SK-N-SH (cell line): Measurements from ENCODE around the gene CLEC17A. TPM values are rescaled to one million over a fixed set of nuclear protein-coding genes. Genes with fewer than 3 reads are reported as not detected.

ENCODE experiments used
- CTCF ChIA-PET: fragments of 300-600, 350-600 bp; formaldehyde crosslinking; extraction: SDS; loops from one replicate; lab custom pipeline; 2021; lab: Yijun Ruan, JAX
- POLR2A ChIA-PET: fragments of 350-600 bp; sonication (Branson Sonifier 250); formaldehyde crosslinking; extraction: SDS; loops from one replicate; lab custom pipeline; 2020; ENCODE audit warnings: antibody characterized with exemption, inconsistent platforms; lab: Yijun Ruan, JAX
- DNase-seq: peaks from one replicate; pipeline ENCODE4 v3.0.0; 2012
- H2AFZ ChIP-seq: fragments of 200-600 bp; sonication (generic); 2 replicates; pipeline ENCODE4 v1.8.1; 2016; ENCODE audit warnings: antibody characterized with exemption, mild to moderate bottlenecking, low read depth
- H3F3A ChIP-seq: fragments of 200-600 bp; sonication (generic); replicated peaks from 2 replicates; pipeline ENCODE3; 2016; ENCODE audit warnings: antibody characterized with exemption, mild to moderate bottlenecking; ENCODE audit not compliant: insufficient read depth
- H3K27ac ChIP-seq, 2 experiments: fragments of 200-500 bp in 1 of 2; fragments of 200-600 bp in 1 of 2; sonication (Bioruptor generic) in 1 of 2; sonication (generic), shearing (Covaris generic) in 1 of 2; 2 replicates each; pipeline versions ENCODE4 v1.5.1 to v1.6.1; 2014 to 2016; ENCODE audit warnings: low read depth in 2 of 2, inconsistent platforms in 1 of 2, low read length in 1 of 2, mild to moderate bottlenecking in 1 of 2, mixed read lengths in 1 of 2
- H3K27me3 ChIP-seq: fragments of 200-600 bp; sonication (generic), shearing (Covaris generic); 2 replicates; pipeline ENCODE4 v1.6.1; 2016; ENCODE audit warnings: mixed run types; ENCODE audit not compliant: insufficient read depth
- H3K36me3 ChIP-seq, 2 experiments: fragments of 200-500 bp in 1 of 2; fragments of 200-600 bp in 1 of 2; sonication (Bioruptor generic) in 1 of 2; sonication (generic) in 1 of 2; replicated peaks in 1 of 2; 2 replicates each; pipeline versions ENCODE3 to v1.5.1; 2014 to 2016; ENCODE audit warnings: low read length in 1 of 2, mild to moderate bottlenecking in 1 of 2; ENCODE audit not compliant: insufficient read depth in 2 of 2, control insufficient read depth in 1 of 2
- H3K4me1 ChIP-seq, 2 experiments: fragments of 200-500 bp in 1 of 2; fragments of 200-600 bp in 1 of 2; sonication (Bioruptor generic) in 1 of 2; sonication (generic), shearing (Covaris generic) in 1 of 2; 2 replicates each; pipeline versions ENCODE4 v1.5.1 to v1.6.1; 2014 to 2016; ENCODE audit warnings: low read depth in 1 of 2, low read length in 1 of 2, mixed run types in 1 of 2; ENCODE audit not compliant: insufficient read depth in 2 of 2, control insufficient read depth in 1 of 2
- H3K4me2 ChIP-seq: fragments of 200-600 bp; sonication (generic), shearing (Covaris generic); 2 replicates; pipeline ENCODE4 v1.6.1; 2017; ENCODE audit warnings: mixed run types
- H3K4me3 ChIP-seq, 2 experiments: fragments of 200-500 bp in 1 of 2; fragments of 200-600 bp in 1 of 2; sonication (Bioruptor generic) in 1 of 2; sonication (generic), shearing (Covaris generic) in 1 of 2; 2 replicates each; pipeline versions ENCODE4 v1.5.1 to v1.8.1; 2014 to 2016; ENCODE audit warnings: low read depth in 2 of 2, inconsistent platforms in 1 of 2, low read length in 1 of 2, mild to moderate bottlenecking in 1 of 2, mixed read lengths in 1 of 2, moderate library complexity in 1 of 2
- H3K79me2 ChIP-seq: fragments of 200-600 bp; sonication (generic); 2 replicates; pipeline ENCODE4 v1.8.1; 2017; ENCODE audit warnings: mild to moderate bottlenecking; ENCODE audit not compliant: insufficient read depth
- H3K9ac ChIP-seq: fragments of 200-600 bp; sonication (generic); 2 replicates; pipeline ENCODE4 v1.6.1; 2017; ENCODE audit warnings: mixed run types
- H3K9me2 ChIP-seq: fragments of 200-600 bp; sonication (generic); 2 replicates; pipeline ENCODE4 v1.6.1; 2017; ENCODE audit warnings: mixed run types
- H3K9me3 ChIP-seq: fragments of 200-600 bp; sonication (generic); 2 replicates; pipeline ENCODE4 v1.6.1; 2017; ENCODE audit warnings: mixed run types, mild to moderate bottlenecking, moderate library complexity
- H4K20me1 ChIP-seq: fragments of 200-600 bp; sonication (generic); 2 replicates; pipeline ENCODE4 v1.6.1; 2017; ENCODE audit warnings: mild to moderate bottlenecking, mixed run types; ENCODE audit not compliant: insufficient read depth
- CHD2 ChIP-seq: fragments of 150-350 bp; IDR thresholded peaks from 2 replicates; pipeline ENCODE4 v1.6.1; 2018; ENCODE audit warnings: low read length; ENCODE audit not compliant: partially characterized antibody
- ELF1 ChIP-seq: IDR thresholded peaks from 2 replicates; pipeline ENCODE4 v1.4.0; 2012
- EP300 ChIP-seq, 2 experiments: IDR thresholded peaks; 2 replicates each; pipeline versions ENCODE4 v1.4.0 to v1.6.1; 2012; ENCODE audit warnings: borderline replicate concordance in 1 of 2, low read depth in 1 of 2, low read length in 1 of 2
- EZH2phosphoT487 ChIP-seq: fragments of 200-600 bp; sonication (generic); IDR thresholded peaks from 2 replicates; pipeline ENCODE4 v1.6.1; 2017; ENCODE audit warnings: low read depth, mixed run types, mild to moderate bottlenecking, antibody characterized with exemption, moderate library complexity, borderline replicate concordance
- GATA2 ChIP-seq: sonication (generic); formaldehyde crosslinking; IDR thresholded peaks from 2 replicates; pipeline ENCODE4 v1.5.0; 2020; ENCODE audit warnings: mild to moderate bottlenecking, missing genetic modification reagents
- MAX ChIP-seq: IDR thresholded peaks from 2 replicates; pipeline ENCODE4 v1.4.0; 2012; ENCODE audit warnings: low read depth
- MXI1 ChIP-seq: IDR thresholded peaks from 2 replicates; pipeline ENCODE4 v1.6.1; 2012; ENCODE audit warnings: mild to moderate bottlenecking, low read depth, low read length, improper control_type of control experiment
- NFIC ChIP-seq: IDR thresholded peaks from 2 replicates; pipeline ENCODE4 v1.4.0; 2012; ENCODE audit warnings: borderline replicate concordance
- POLR2AphosphoS5 ChIP-seq: IDR thresholded peaks from 2 replicates; pipeline ENCODE4 v1.6.1; 2012; ENCODE audit warnings: low read depth, low read length
- RCOR1 ChIP-seq: fragments of 150-350 bp; IDR thresholded peaks from 2 replicates; pipeline ENCODE4 v1.6.1; 2017; ENCODE audit warnings: antibody characterized with exemption, low read length
- REST ChIP-seq: IDR thresholded peaks from 2 replicates; pipeline ENCODE4 v1.6.1; 2012; ENCODE audit warnings: mild to moderate bottlenecking, low read depth, low read length, moderate library complexity
- RFX5 ChIP-seq: IDR thresholded peaks from 2 replicates; pipeline ENCODE4 v1.6.1; 2012; ENCODE audit warnings: mild to moderate bottlenecking, improper control_type of control experiment, low read length
- RXRA ChIP-seq: IDR thresholded peaks from 2 replicates; pipeline ENCODE4 v1.4.0; 2012; ENCODE audit warnings: low read depth, mild to moderate bottlenecking, borderline replicate concordance
- SIN3A ChIP-seq: IDR thresholded peaks from 2 replicates; pipeline ENCODE4 v1.6.1; 2012; ENCODE audit warnings: low read depth, mild to moderate bottlenecking, low read length, moderate library complexity, borderline replicate concordance
- TCF12 ChIP-seq: IDR thresholded peaks from 2 replicates; pipeline ENCODE4 v1.4.0; 2012
- WGBS: methylation state at CpG from one replicate; pipeline ENCODE4 v1.1.6; 2017; ENCODE audit warnings: low lambda C conversion rate; 5-methylcytosine and 5-hydroxymethylcytosine counted together
- polyA plus RNA-seq, 3 experiments: library from polyadenylated mRNA; depleted of rRNA; stranded (reverse); fragments of >200 nt; gene quantifications; 2 replicates each; pipeline ENCODE4 v1.2.3, GENCODE V29; 2012
- TF ChIP-seq, protein P1 (sequence below): IDR thresholded peaks from 2 replicates; pipeline ENCODE4 v1.4.0; 2012; ENCODE audit warnings: low read depth, borderline replicate concordance
- TF ChIP-seq, protein P2 (sequence below): fragments of 150-350 bp; IDR thresholded peaks from 2 replicates; pipeline ENCODE4 v1.6.1; 2016; ENCODE audit warnings: mild to moderate bottlenecking, low read depth, low read length
- TF ChIP-seq, protein P3 (sequence below): IDR thresholded peaks from 2 replicates; pipeline ENCODE4; 2012

The CLEC17A gene
- polyA plus RNA-seq, 1 of the 3 experiments (the other 2 are of a cell fraction), result not detected

DNA sequence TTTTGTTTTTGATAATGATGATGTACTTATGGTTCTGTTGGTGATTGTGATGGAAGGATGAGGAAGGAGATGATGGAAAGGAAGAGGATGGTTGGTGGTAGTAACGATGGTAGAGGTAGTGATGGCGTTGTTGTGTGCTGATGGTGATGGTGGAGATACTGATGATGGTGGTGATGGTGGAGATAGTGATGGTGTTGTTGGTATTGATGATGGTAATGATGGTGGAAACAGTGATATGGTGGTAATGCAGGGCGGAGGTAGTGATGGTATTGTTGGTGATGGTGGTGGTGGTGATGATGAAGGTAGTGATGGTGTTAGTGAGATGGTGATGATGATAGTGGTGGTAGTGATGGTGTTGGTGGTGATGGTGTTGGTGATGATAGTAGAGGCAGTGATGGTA lies 12.7 kb downstream of the CLEC17A start:
- H3K4me3 ChIP-seq, result no peak overlapping the region
- H3K4me1 ChIP-seq, result no peaks in the 10 kb centered on the region
- H3K9ac ChIP-seq, result no peak overlapping the region
- 2% methylated on average over 3 of the region's 3 CpGs for WGBS
- no peak overlapping the region for H3K27ac ChIP-seq
- no peaks in the 10 kb centered on the region for H3K36me3 ChIP-seq
- H2AFZ ChIP-seq, result no peak overlapping the region
- H4K20me1 ChIP-seq, result no peaks in the 10 kb centered on the region
- H3F3A ChIP-seq, result no peaks in the 10 kb centered on the region
- H3K9me2 ChIP-seq, result no peaks in the 10 kb centered on the region
- no peaks in the 10 kb centered on the region for H3K9me3 ChIP-seq
- ChIA-PET POLR2A (no interaction called here), CTCF (interaction anchor here (0.5 kb wide), 1 partner anchor 251 kb away, joined by 3 read pairs; no protein-coding TSS in a partner anchor)
- TF ChIP-seq MXI1 (no peak), RFX5 (no peak), MAX (no peak), GATA2 (no peak), CHD2 (no peak), EZH2phosphoT487 (no peak), NFIC (no peak), RXRA (no peak), POLR2AphosphoS5 (no peak), TCF12 (no peak), RCOR1 (no peak), SIN3A (no peak), EP300 (IDR thresholded peaks at IDR 0.05; ENCODE audit: borderline replicate concordance in 1 of 2, low read depth in 1 of 2, low read length in 1 of 2) (no peak), ELF1 (no peak), REST (no peak)
- TF ChIP-seq, protein P1, sequence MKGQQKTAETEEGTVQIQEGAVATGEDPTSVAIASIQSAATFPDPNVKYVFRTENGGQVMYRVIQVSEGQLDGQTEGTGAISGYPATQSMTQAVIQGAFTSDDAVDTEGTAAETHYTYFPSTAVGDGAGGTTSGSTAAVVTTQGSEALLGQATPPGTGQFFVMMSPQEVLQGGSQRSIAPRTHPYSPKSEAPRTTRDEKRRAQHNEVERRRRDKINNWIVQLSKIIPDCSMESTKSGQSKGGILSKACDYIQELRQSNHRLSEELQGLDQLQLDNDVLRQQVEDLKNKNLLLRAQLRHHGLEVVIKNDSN, result no peak
- TF ChIP-seq, protein P2, sequence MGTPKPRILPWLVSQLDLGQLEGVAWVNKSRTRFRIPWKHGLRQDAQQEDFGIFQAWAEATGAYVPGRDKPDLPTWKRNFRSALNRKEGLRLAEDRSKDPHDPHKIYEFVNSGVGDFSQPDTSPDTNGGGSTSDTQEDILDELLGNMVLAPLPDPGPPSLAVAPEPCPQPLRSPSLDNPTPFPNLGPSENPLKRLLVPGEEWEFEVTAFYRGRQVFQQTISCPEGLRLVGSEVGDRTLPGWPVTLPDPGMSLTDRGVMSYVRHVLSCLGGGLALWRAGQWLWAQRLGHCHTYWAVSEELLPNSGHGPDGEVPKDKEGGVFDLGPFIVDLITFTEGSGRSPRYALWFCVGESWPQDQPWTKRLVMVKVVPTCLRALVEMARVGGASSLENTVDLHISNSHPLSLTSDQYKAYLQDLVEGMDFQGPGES, result no peak
- TF ChIP-seq, protein P3, sequence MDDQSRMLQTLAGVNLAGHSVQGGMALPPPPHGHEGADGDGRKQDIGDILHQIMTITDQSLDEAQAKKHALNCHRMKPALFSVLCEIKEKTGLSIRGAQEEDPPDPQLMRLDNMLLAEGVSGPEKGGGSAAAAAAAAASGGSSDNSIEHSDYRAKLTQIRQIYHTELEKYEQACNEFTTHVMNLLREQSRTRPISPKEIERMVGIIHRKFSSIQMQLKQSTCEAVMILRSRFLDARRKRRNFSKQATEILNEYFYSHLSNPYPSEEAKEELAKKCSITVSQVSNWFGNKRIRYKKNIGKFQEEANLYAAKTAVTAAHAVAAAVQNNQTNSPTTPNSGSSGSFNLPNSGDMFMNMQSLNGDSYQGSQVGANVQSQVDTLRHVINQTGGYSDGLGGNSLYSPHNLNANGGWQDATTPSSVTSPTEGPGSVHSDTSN, result no peak
- no peak for DNase-seq
- H3K4me2 ChIP-seq, result no peak overlapping the region
- peaks cover 5% of the 10 kb centered on the region; the same call in 1 of the 2 replicates for H3K27me3 ChIP-seq
- H3K79me2 ChIP-seq, result no peaks in the 10 kb centered on the region
